Measurements from ENCODE around the gene SPSB4. TPM values are rescaled to one million over a fixed set of nuclear protein-coding genes. Genes with fewer than 3 reads are reported as not detected.

SPSB4 gene
- total and polyA plus RNA-seq, 4 donors, result 0.19 to 1.9 (median 0.87) TPM

GRCh38 chr3:141085343-141086070 is 34.4 kb downstream of the SPSB4 start (continued):
- no peak for TF ChIP-seq CTCF (IDR thresholded peaks at IDR 0.05; ENCODE audit: low read depth, low read length, missing input control)
- no peak for TF ChIP-seq GABPA (IDR thresholded peaks at IDR 0.05 in 1 of 2, conservative IDR thresholded peaks at IDR 0.05 in 1 of 2)
- no peak for TF ChIP-seq JUND (IDR thresholded peaks at IDR 0.05)
- no peak for TF ChIP-seq EGR1 (IDR thresholded peaks at IDR 0.05; ENCODE audit: low read depth in 2 of 2)

DNA sequence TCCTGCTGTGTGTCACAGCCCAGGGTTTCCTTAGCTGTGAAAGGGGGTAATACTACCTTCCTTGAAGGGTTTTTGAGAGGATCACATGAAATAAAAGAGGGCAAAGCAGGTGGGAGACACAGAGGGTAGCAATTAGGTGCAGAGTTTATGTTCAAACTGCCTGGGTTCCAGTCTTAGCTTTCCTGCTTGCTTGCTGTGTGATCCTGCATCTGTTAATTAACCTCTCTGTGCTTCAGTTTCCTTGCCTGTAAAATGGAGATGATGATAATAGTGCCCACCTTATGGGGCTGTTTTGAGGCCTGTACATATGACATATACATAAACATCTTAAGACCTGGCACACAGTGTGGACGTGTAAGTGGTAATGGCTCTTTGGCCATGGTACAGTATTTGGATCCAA is 35.0 kb downstream of the SPSB4 start:
- 69% methylated on average over 1 of the region's 1 CpG for whole genome bisulfite sequencing
- TF ChIP-seq FOXA2 (IDR thresholded peaks at IDR 0.05) (no peak), YY1 (IDR thresholded peaks at IDR 0.05) (no peak), CTCF (IDR thresholded peaks at IDR 0.05; ENCODE audit: low read depth, low read length, missing input control) (no peak), EGR1 (IDR thresholded peaks at IDR 0.05; ENCODE audit: low read depth in 2 of 2) (no peak), RAD21 (IDR thresholded peaks at IDR 0.05) (no peak), FOXA1 (IDR thresholded peaks at IDR 0.05) (no peak), NR2F2 (IDR thresholded peaks at IDR 0.05) (no peak), MAX (IDR thresholded peaks at IDR 0.05) (no peak), HNF4G (IDR thresholded peaks at IDR 0.05) (no peak), GABPA (IDR thresholded peaks at IDR 0.05 in 1 of 2, conservative IDR thresholded peaks at IDR 0.05 in 1 of 2) (no peak), REST (IDR thresholded peaks at IDR 0.05) (no peak), SP1 (IDR thresholded peaks at IDR 0.05) (no peak), JUND (IDR thresholded peaks at IDR 0.05) (no peak), TAF1 (conservative IDR thresholded peaks at IDR 0.05) (no peak), RXRA (IDR thresholded peaks at IDR 0.05) (no peak), HNF4A (conservative IDR thresholded peaks at IDR 0.05) (no peak), ATF3 (IDR thresholded peaks at IDR 0.05) (no peak)
- TF ChIP-seq, protein P1, sequence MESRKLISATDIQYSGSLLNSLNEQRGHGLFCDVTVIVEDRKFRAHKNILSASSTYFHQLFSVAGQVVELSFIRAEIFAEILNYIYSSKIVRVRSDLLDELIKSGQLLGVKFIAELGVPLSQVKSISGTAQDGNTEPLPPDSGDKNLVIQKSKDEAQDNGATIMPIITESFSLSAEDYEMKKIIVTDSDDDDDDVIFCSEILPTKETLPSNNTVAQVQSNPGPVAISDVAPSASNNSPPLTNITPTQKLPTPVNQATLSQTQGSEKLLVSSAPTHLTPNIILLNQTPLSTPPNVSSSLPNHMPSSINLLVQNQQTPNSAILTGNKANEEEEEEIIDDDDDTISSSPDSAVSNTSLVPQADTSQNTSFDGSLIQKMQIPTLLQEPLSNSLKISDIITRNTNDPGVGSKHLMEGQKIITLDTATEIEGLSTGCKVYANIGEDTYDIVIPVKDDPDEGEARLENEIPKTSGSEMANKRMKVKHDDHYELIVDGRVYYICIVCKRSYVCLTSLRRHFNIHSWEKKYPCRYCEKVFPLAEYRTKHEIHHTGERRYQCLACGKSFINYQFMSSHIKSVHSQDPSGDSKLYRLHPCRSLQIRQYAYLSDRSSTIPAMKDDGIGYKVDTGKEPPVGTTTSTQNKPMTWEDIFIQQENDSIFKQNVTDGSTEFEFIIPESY (IDR thresholded peaks at IDR 0.05), result no peak
- no peaks in the 10 kb centered on the region for H3K4me1 ChIP-seq (ENCODE audit: control insufficient read depth in 4 of 4, insufficient read depth in 4 of 4, low read length in 3 of 4)

More for the DNA sequence above, 35.0 kb downstream of the SPSB4 start:
- H3K9ac ChIP-seq (ENCODE audit: low read depth in 1 of 2, low read length in 2 of 2), result no peak overlapping the region
- H3K4me3 ChIP-seq (ENCODE audit: low read depth in 1 of 3, low read length in 3 of 3), result no peak overlapping the region
- peaks cover 0 to 3% (median under 1%) of the 10 kb centered on the region in 4 donors for H3K27me3 ChIP-seq (ENCODE audit: control insufficient read depth in 4 of 4, insufficient read depth in 4 of 4, low read length in 3 of 4)
- no peak overlapping the region for H3K27ac ChIP-seq (ENCODE audit: low read depth in 1 of 2, low read length in 2 of 2)
- no peaks in the 10 kb centered on the region for H3K9me3 ChIP-seq (ENCODE audit: control insufficient read depth in 4 of 4, low read length in 3 of 4)
- no peaks in the 10 kb centered on the region for H3K36me3 ChIP-seq (ENCODE audit: control insufficient read depth in 4 of 4, insufficient read depth in 3 of 4, low read depth in 1 of 4, low read length in 3 of 4)
- no peak for DNase-seq (ENCODE audit: low spot score)

Data from liver (tissue), 9 donors.